Measurements from ENCODE around the gene RNF214. TPM values are rescaled to one million over a fixed set of nuclear protein-coding genes. Genes with fewer than 3 reads are reported as not detected.

The RNF214 gene
- polyA plus RNA-seq, 3 donors: 6.4 to 13.8 (median 7.8) TPM

DNA sequence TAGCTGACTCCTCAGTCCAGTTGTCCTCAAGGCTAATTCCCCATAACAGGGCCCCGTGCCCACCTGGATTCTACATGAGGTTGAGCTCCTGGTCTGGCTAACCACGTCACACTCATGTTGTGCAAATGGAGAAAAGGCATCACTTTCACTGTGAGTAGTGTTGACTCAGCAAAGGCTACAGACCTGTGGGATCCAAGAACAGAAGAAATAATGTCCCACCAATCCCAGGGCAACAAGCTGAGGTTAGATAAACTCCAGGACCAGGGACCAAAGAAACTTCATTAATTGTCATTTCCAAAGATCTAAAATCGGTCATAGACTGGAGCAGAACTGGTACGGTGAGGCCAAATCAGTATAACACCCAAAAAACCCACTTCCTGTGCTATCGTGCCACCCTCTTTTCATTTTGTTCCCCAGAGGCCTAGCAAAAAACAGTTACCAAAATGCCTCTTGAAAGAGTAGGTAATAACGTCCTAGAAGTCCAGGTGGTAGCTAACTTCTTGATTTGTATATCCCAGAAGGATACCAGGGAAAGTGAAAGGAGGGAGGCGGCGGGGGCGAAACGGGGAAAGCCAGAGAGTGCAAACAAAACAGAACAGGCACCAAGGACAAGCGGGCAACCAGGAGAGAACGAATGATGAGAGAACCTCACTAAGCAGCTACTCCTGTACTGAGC, 2.0 kb upstream of the RNF214 start:
- peaks cover 52% of the 10 kb centered on the region for H3K79me2 ChIP-seq (ENCODE audit: insufficient read depth, low read length)
- TF ChIP-seq, protein P1, sequence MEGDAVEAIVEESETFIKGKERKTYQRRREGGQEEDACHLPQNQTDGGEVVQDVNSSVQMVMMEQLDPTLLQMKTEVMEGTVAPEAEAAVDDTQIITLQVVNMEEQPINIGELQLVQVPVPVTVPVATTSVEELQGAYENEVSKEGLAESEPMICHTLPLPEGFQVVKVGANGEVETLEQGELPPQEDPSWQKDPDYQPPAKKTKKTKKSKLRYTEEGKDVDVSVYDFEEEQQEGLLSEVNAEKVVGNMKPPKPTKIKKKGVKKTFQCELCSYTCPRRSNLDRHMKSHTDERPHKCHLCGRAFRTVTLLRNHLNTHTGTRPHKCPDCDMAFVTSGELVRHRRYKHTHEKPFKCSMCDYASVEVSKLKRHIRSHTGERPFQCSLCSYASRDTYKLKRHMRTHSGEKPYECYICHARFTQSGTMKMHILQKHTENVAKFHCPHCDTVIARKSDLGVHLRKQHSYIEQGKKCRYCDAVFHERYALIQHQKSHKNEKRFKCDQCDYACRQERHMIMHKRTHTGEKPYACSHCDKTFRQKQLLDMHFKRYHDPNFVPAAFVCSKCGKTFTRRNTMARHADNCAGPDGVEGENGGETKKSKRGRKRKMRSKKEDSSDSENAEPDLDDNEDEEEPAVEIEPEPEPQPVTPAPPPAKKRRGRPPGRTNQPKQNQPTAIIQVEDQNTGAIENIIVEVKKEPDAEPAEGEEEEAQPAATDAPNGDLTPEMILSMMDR (IDR thresholded peaks at IDR 0.05): no peak
- no peak for DNase-seq

DNA sequence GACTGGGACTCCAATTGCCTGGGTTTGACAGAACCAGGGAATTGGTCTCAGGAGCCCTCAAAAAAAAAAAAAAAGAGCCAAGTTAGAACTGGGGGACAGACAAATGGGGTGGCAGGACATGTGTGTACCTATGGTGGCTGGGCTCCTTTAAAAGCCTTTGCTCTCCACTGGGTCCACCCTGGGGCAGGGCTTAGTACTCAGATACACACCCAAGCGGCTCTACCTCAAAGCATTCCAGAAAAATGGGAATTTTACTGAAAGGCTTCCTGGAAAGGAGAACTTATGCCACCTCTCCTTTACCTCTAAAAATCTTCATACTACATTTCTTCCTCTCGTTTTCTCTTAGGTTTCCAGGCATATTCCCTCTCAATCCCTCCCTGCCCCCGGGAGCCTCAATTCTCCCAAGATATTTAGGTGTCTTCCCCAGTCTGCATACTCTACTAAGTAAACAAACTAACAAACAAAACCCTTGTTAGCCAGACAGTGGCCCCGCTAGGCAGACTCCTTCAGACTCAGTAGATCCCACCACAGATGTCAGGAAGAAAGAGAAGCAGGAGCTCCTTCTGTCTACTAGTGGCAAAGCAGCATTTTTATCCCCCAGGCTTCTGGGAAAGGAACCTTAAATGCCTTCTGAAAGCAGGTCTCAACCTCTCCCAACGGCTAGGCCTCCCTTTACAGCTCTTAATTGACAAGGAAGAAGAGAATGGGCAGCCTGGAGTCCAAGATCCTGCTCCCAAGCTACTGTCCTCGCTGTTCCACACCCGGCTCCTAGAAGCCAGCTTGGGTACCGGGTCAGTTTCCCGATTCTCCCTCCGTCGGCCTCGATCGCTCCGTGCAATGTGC, 1.3 kb upstream of the RNF214 start:
- H3K27ac ChIP-seq (ENCODE audit: low read depth in 1 of 2, low read length in 2 of 2): peak overlapping the region; percentile 81 to 89
- peak overlapping the region; percentile 86 for H3K9ac ChIP-seq (ENCODE audit: insufficient read depth, low read length, poor library complexity, severe bottlenecking)
- peak overlapping the region; percentile 95 for H3K4me2 ChIP-seq (replicated peaks; ENCODE audit: extremely low read depth, low read length, poor library complexity, severe bottlenecking)
- Mint-ChIP-seq H3K4me1 (peaks cover 36% of the 10 kb centered on the region), H3K36me3 (peaks cover 37 to 43% of the 10 kb centered on the region in 2 donors), H3K27me3 (ENCODE audit: low read depth in 3 of 3) (peaks cover 0 to 2% (median 0%) of the 10 kb centered on the region in 3 donors), H3K27ac (peak overlapping the region; percentile 83 to 98 (median 89)), H3K9me3 (no peaks in the 10 kb centered on the region), H3K4me3 (peak overlapping the region; percentile 94 to 96)
- H3K79me2 ChIP-seq (ENCODE audit: insufficient read depth, low read length): peaks cover 57% of the 10 kb centered on the region
- no peaks in the 10 kb centered on the region for H3K27me3 ChIP-seq (ENCODE audit: control insufficient read depth in 2 of 2, insufficient read depth in 2 of 2, low read length in 2 of 2)
- intact Hi-C loops (cut with micrococcal nuclease): loop anchor here (5.0 kb wide), 2 partner anchors 444 to 459 kb away; partner anchors contain the start of genes BUD13 (in 1 of the 2) and ZPR1 (in 1 of the 2)
- peak overlapping the region; percentile 93 for H2AFZ ChIP-seq (ENCODE audit: insufficient read depth, low read depth, low read length, poor library complexity, severe bottlenecking)
- peaks cover 22% of the 10 kb centered on the region for H4K20me1 ChIP-seq (ENCODE audit: insufficient read depth, low read length)
- peak overlapping the region; percentile 96 to 99 (median 97) for H3K4me3 ChIP-seq (replicated peaks in 1 of 3; ENCODE audit: low read depth in 2 of 3, low read length in 3 of 3)
- no peak for DNase-seq
- WGBS (ENCODE audit: insufficient coverage): 20% methylated on average over 14 of the region's 14 CpGs
- no peaks in the 10 kb centered on the region for H3K9me3 ChIP-seq (replicated peaks in 1 of 2; ENCODE audit: control insufficient read depth in 1 of 2, insufficient read depth in 1 of 2, low read length in 2 of 2)
- peaks cover 21 to 26% of the 10 kb centered on the region in 2 donors for H3K4me1 ChIP-seq (ENCODE audit: control insufficient read depth in 1 of 2, insufficient read depth in 2 of 2, low read length in 2 of 2)
- TF ChIP-seq, protein P1 (IDR thresholded peaks at IDR 0.05): no peak
- H3K36me3 ChIP-seq (replicated peaks in 1 of 2; ENCODE audit: control insufficient read depth in 1 of 2, insufficient read depth in 2 of 2, low read length in 2 of 2): peaks cover 36 to 44% of the 10 kb centered on the region in 2 donors

More for the DNA sequence above, 2.0 kb upstream of the RNF214 start:
- no peaks in the 10 kb centered on the region for H3K9me3 ChIP-seq (replicated peaks in 1 of 2; ENCODE audit: control insufficient read depth in 1 of 2, insufficient read depth in 1 of 2, low read length in 2 of 2)
- peak overlapping the region in 1 of 3 experiments; percentile 96 for H3K4me3 ChIP-seq (replicated peaks in 1 of 3; ENCODE audit: low read depth in 2 of 3, low read length in 3 of 3)
- 78% methylated on average over 8 of the region's 12 CpGs for WGBS (ENCODE audit: insufficient coverage)
- no peak overlapping the region for H2AFZ ChIP-seq (ENCODE audit: insufficient read depth, low read depth, low read length, poor library complexity, severe bottlenecking)
- no peaks in the 10 kb centered on the region for H3K27me3 ChIP-seq (ENCODE audit: control insufficient read depth in 2 of 2, insufficient read depth in 2 of 2, low read length in 2 of 2)
- H3K27ac Mint-ChIP-seq: peak overlapping the region in 6 of 7 donors; percentile 54 to 98 (median 70)
- H3K9ac ChIP-seq (ENCODE audit: insufficient read depth, low read length, poor library complexity, severe bottlenecking): peak overlapping the region; percentile 86
- no peaks in the 10 kb centered on the region for H3K9me3 Mint-ChIP-seq
- H3K27ac ChIP-seq (ENCODE audit: low read depth in 1 of 2, low read length in 2 of 2): peak overlapping the region in 1 of 2 donors; percentile 89
- peaks cover 21 to 26% of the 10 kb centered on the region in 2 donors for H3K4me1 ChIP-seq (ENCODE audit: control insufficient read depth in 1 of 2, insufficient read depth in 2 of 2, low read length in 2 of 2)
- H3K36me3 Mint-ChIP-seq: peaks cover 42 to 48% of the 10 kb centered on the region in 2 donors
- intact Hi-C loops (cut with micrococcal nuclease): loop anchor here (5.0 kb wide), 2 partner anchors 443 to 458 kb away; partner anchors contain the start of genes BUD13 (in 1 of the 2) and ZPR1 (in 1 of the 2)
- peaks cover 36% of the 10 kb centered on the region for H3K4me1 Mint-ChIP-seq
- H4K20me1 ChIP-seq (ENCODE audit: insufficient read depth, low read length): peaks cover 22% of the 10 kb centered on the region
- peak overlapping the region in 1 of 2 donors; percentile 94 for H3K4me3 Mint-ChIP-seq
- H3K27me3 Mint-ChIP-seq (ENCODE audit: low read depth in 3 of 3): no peaks in the 10 kb centered on the region
- H3K36me3 ChIP-seq (replicated peaks in 1 of 2; ENCODE audit: control insufficient read depth in 1 of 2, insufficient read depth in 2 of 2, low read length in 2 of 2): peaks cover 40 to 51% of the 10 kb centered on the region in 2 donors
- peak overlapping the region; percentile 95 for H3K4me2 ChIP-seq (replicated peaks; ENCODE audit: extremely low read depth, low read length, poor library complexity, severe bottlenecking)
